ELF-1 (cell line): ENCODE results near the gene NPHP1.
"Not testable (repeated sequence)": the region's sequence is repeated elsewhere in the genome, so short reads cannot be mapped to it uniquely, and the experiment has no call there.

Source experiments
- DNase-seq: peaks from one replicate; pipeline ENCODE4 v3.0.0-alpha.2; 2016; ENCODE audit warnings: low read depth, low spot score

The NPHP1 gene

GRCh38 chr2:110103061-110103961 is 101.5 kb downstream of the NPHP1 start:
- DNase-seq: no peak

- DNase-seq: no peak
Measured at GRCh38 chr2:110101901-110102803, 102.7 kb downstream of the NPHP1 start.

- peak; percentile 71 for DNase-seq
Measured at GRCh38 chr2:110101280-110101844, 103.5 kb downstream of the NPHP1 start.

- not testable (repeated sequence) for DNase-seq
Measured at GRCh38 chr2:110100880-110101279, 103.9 kb downstream of the NPHP1 start.

DNA sequence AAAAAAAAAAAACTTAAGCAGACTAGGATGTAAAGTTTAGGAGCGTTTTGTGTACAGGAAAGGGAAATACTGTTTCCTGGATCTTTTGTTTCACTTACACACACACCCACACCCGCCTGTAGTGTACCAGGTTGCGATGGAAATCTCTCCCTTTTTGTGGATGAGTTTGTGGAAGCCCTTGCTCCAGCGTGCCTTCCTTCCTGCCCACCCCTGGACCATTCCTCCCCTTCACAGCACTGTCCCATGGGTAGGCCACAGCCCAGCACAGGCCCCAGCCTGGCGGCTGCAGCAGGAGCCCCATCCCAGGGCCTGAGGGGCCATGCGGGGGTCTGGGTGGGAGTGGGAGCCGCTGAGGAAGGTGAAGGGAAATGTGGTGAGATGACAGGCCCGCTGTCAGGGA is 104.3 kb downstream of the NPHP1 start:
- DNase-seq: no peak

DNA sequence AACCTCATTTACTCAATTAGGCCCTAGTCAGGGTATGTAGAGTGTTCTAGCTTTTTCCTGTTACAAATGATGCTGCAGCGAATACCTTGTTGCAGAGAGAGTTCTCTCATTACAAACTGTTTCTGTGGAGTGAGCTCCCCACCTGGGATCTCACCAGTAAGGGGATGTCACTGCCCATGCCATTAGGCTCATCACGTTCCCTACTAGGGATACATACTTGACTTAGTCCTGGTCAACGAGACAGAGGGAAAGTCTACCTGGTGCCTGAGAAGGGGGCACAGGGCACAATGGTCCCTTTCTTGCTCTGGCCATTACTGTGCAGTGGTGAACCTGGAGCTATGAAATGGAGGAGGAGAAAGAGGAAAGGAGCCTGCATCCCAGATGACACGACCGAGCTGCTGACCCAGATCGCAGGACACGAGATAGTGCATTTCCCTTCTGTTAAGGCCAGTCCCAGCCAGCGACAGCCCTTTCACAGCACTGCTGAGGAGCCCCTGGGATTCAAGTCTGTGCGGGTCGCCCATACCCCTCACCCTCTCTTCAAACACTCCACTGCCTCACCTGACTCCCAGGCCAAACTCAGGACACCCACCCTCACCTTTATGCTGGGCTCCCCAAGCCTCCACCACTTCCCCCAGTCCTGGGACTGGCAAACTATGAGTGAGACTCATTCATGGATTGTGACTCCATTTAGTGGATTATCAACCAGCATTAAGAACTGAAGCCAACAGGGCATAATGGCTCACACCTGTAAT is 105.2 kb downstream of the NPHP1 start:
- DNase-seq: no peak

- no peak for DNase-seq
Measured at GRCh38 chr2:110099038-110099425, 105.8 kb downstream of the NPHP1 start.

DNA sequence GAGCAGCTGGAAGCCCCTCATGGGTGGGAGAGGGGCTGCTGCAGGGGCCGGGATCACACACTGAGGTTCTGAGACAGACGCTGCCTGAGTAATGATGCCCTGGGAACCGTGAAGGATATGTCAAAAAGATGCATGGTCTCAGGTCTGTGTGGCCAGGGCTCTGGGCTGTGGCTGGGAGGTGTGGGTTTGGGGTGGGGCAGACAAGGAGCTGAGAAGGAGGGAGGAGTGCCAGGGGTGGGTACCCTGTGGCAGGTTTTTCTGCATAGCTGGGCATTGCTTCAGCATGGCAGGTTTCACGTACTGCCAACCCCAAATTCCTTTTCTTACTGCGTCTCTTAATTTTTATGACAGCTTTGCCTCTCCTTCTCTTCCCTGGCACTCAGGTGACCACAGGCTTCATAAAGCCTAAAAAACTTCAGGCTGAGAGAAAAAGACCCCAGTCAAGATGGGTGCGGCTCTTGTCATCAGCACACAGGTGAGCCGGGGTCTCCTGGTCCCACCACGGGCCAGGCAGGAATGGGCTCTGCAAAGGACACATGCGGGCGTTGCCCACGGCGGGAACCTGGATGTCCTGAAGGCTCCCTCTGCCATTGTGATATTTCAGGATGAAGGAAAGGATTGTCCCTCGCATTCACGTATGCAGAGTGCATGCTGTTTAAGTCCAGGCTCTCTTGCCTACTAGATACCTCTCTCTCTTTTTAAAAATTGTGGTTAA is 107.2 kb downstream of the NPHP1 start:
- no peak for DNase-seq

DNA sequence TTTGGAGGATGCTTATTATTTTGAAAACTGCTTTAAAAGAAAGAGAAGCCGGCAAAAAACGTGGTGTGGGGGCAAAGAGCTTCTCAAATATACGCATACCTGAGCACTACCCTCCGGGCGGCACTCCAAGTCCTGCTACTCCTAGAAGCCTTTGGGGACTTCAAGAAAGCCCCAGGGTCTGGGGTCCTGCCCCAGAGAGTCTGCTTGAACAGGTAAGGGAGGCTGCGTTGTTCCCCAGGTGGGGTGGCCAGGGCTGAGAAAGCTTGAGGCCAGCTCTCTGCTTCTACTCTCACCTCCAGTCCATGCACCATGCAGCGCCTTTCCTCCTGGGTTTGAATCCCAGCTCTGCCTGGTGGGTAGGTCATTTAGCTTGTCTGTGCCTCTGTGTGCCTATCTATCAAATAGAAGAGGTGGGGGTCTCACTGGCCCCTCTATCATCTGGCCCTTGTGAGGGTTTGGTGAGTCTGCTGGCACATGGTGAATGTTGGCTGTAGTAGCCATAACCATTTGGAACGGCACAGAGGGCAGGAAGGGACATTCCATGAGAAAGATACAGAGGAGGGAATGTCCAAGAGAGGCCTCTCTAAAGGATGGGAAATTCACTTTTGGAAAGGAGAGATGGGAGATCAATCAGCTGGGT is 108.7 kb downstream of the NPHP1 start:
- no peak for DNase-seq

GRCh38 chr2:110094884-110095534 is 109.8 kb downstream of the NPHP1 start:
- not testable (repeated sequence) for DNase-seq

- DNase-seq: not testable (repeated sequence)
Measured at GRCh38 chr2:110093924-110094323, 110.9 kb downstream of the NPHP1 start.

DNA sequence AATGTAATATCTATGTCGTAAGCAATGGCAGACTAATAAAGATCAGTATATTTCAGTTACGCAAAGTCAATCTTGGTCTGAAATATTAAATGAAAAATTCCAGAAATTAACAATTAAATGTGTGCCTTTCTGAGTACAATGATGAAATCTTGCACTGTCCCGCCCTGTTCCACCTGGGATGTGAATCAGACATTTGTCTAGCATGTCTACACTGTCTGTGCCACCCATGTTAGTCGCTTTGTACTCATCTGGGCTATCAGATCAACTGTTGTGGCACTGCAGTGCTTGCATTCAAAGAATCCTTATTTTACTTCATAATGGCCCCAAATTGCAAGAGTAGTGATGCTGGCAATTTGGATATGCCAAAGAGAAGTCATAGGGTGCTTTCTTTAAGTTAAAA is 114.6 kb downstream of the NPHP1 start:
- not testable (repeated sequence) for DNase-seq

GRCh38 chr2:110083757-110084156 is 121.1 kb downstream of the NPHP1 start:
- not testable (repeated sequence) for DNase-seq

GRCh38 chr2:110083162-110083561 is 121.7 kb downstream of the NPHP1 start:
- not testable (repeated sequence) for DNase-seq

DNA sequence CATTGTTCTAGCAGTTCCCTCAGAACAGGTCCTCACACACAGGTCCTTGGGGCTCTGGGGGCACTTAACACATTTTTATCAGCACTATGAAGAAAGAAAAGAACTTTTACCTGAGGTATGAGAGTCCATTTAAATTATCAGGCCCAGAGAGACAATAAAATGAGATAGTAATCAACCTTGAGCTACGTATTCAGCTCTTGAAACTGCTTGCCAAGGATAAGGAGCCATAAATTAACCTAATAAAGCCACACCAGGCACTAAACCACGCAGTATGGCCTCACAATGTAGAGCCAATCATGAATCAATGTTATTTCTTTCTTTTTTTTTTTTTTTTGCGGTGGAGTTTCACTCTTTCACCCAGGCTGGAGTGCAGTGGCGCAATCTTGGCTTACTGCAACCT is 126.7 kb downstream of the NPHP1 start:
- DNase-seq: not testable (repeated sequence)

DNA sequence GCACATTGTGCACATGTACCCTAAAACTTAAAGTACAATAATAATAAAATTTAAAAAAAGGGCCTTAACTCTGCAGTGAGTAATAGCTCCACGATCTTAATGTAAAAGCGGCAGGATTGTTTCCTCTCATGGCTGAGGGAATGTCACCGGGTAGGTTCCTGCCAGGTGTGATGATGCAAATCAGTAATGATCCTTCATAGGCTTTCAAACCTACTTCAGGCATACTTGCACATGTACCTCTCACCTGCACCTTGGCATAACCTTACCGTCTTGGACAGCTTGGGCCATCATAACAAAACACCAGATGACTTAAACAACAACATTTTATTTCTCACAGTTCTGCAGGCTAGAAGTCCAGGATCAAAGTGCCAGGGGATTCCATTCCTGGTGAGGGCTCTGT is 128.9 kb downstream of the NPHP1 start:
- not testable (repeated sequence) for DNase-seq
